Stimulated activated CD8-positive, alpha-beta memory T cell treated with anti-CD3 and anti-CD28 coated beads, Interleukin-4, amount 100 ng/mL, for 4 hours (primary cell): ENCODE data around the gene ZNF653.
A peak's percentile ranks its signal among the peaks of the same experiment; 100 is the strongest.

Experiments
- DNase-seq, 2 donors: peaks; one replicate each; pipeline ENCODE4 v3.0.0-alpha.2; 2020; ENCODE audit warnings: low read depth in 2 of 2, low spot score in 1 of 2

The ZNF653 gene, protein sequence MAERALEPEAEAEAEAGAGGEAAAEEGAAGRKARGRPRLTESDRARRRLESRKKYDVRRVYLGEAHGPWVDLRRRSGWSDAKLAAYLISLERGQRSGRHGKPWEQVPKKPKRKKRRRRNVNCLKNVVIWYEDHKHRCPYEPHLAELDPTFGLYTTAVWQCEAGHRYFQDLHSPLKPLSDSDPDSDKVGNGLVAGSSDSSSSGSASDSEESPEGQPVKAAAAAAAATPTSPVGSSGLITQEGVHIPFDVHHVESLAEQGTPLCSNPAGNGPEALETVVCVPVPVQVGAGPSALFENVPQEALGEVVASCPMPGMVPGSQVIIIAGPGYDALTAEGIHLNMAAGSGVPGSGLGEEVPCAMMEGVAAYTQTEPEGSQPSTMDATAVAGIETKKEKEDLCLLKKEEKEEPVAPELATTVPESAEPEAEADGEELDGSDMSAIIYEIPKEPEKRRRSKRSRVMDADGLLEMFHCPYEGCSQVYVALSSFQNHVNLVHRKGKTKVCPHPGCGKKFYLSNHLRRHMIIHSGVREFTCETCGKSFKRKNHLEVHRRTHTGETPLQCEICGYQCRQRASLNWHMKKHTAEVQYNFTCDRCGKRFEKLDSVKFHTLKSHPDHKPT

DNA sequence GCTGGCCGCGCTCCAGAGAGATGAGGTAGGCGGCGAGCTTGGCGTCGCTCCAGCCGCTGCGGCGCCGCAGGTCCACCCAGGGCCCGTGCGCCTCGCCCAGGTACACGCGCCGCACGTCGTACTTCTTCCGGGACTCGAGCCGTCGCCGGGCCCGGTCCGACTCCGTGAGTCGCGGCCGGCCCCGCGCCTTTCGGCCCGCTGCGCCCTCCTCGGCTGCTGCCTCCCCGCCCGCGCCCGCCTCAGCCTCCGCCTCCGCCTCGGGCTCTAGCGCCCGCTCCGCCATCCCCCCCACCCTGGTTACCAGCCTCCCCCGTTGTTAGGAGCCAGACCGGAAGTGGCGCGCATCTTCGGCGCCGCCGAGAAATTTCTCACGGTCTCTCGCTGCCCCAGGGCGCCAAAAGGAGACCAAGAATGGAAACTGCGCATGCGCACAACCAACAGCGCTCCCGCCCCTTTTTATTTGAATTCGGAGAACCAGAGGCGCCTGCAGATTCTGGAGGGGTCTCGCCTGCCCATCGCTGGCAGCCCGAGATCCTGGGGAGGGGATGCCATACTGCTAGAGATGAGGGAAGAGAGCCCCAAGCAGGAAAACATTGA lies at the start of gene ZNF653:
Gene ZNF653 (minus strand): TSS at position 336 of the 597 bp plus-strand sequence. CDS start 53 bp downstream, at position 283.
- peak; percentile 87 to 89 for DNase-seq

GRCh38 chr19:11555246-11555645 lies 49.6 kb upstream of the ZNF653 start:
- DNase-seq, result no peak

DNA sequence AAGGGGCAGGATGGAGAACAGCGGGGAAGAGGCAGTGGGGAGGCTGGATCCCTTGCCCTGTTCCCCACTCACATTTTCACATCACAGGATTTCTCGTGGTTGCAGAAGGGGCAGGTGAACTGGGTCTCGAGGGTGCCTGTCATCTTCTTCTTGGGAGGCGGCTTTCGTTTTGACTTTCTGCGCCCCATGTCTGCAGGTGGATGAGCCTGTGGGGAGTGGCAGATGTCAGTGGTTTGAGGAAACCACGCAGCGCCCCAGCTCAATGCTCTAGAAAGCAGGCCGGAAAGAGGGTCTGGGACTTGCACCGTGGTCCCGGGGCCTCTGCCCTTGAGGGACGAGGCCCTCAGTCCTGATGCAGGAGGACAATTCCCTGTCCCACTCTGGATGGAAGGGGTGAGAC lies 48.5 kb upstream of the ZNF653 start:
- DNase-seq, result no peak

DNA sequence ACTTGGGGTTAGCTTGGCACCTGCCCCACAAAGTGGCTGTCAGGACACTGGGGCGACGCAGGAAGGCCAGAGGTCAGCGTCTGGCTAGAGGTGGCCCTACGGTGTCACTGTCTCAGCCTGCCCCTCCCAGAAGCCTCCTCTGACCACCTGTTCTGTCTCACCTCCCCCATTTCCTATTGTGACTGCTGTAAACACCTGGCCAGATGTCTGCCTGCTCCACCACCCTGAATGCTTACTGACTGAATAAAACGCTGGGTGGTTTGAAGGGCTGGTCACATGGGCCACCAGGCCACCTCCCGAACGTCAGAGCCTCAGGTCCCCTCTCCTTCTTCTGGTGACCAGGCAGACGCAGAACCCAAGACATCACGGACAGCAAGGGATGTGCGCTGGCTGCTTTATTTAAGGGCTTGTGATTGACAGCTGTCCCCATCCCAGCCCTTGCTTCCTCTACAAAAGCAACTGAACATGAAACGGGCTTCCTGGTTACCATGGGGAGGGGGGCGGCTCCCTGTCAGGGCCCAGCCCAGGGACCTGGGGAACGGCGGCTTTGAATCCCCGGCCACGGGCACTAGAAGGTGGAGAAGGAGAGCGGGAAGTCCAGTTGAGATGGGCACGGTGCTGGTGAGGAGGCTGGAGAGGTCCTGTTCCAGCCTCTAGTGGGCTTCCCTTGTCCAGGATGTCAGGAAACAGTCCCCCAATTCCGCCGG lies 47.2 kb upstream of the ZNF653 start:
- DNase-seq, result no peak

- DNase-seq, result no peak
Measured at GRCh38 chr19:11551603-11552235, 46.1 kb upstream of the ZNF653 start.

GRCh38 chr19:11550265-11550664 lies 44.6 kb upstream of the ZNF653 start:
- DNase-seq, result no peak

DNA sequence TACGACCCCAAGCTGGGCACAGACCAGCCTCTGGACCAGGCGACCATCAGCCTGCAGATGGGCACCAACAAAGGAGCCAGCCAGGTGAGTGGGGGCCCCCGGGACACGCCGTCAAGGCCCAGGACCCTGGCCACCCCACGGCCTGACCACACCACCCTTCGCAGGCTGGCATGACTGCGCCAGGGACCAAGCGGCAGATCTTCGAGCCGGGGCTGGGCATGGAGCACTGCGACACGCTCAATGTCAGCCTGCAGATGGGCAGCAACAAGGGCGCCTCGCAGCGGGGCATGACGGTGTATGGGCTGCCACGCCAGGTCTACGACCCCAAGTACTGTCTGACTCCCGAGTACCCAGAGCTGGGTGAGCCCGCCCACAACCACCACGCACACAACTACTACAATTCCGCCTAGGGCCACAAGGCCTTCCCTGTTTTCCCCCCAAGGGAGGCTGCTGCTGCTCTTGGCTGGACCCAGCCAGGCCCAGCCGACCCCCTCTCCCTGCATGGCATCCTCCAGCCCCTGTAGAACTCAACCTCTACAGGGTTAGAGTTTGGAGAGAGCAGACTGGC lies 43.8 kb upstream of the ZNF653 start:
- no peak for DNase-seq

DNA sequence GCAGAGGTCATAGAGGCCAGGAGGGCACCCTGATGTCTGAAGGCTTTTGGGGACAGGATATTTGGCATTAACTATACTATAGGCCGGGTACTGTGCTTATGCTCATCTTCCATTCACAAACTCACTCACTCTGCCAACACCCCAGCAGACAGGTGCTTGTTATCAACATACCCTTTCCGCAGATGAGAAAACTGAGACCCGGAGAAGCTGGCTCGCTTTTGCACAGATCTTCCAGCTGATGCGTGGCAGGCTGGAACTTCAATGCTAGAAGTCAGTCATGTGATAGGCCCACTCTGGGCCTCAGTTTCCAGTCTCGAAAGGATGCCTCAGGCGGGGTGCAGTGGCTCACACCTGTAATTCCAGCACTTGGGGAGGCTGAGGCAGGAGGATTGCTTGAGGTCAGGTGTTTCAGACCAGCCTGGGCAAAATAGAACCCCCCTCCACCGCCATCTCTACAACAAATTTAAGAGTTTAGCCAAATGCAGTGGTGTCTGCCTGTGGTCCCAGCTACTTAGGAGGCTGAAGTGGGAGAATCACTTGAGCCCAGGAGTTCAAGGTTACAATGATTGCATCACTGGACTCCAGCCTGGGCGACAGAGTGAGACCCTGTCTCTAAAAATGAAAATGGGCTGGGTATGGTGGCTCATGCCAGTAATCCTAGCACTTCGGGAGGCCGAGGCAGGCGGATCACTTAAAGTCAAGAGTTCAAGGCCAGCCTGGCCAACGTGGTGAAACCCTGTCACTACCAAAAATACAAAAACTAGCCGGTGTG lies 42.5 kb upstream of the ZNF653 start:
- no peak for DNase-seq

GRCh38 chr19:11541238-11541637 lies 35.6 kb upstream of the ZNF653 start:
- no peak for DNase-seq

GRCh38 chr19:11540645-11541044 lies 35.0 kb upstream of the ZNF653 start:
- no peak for DNase-seq

DNA sequence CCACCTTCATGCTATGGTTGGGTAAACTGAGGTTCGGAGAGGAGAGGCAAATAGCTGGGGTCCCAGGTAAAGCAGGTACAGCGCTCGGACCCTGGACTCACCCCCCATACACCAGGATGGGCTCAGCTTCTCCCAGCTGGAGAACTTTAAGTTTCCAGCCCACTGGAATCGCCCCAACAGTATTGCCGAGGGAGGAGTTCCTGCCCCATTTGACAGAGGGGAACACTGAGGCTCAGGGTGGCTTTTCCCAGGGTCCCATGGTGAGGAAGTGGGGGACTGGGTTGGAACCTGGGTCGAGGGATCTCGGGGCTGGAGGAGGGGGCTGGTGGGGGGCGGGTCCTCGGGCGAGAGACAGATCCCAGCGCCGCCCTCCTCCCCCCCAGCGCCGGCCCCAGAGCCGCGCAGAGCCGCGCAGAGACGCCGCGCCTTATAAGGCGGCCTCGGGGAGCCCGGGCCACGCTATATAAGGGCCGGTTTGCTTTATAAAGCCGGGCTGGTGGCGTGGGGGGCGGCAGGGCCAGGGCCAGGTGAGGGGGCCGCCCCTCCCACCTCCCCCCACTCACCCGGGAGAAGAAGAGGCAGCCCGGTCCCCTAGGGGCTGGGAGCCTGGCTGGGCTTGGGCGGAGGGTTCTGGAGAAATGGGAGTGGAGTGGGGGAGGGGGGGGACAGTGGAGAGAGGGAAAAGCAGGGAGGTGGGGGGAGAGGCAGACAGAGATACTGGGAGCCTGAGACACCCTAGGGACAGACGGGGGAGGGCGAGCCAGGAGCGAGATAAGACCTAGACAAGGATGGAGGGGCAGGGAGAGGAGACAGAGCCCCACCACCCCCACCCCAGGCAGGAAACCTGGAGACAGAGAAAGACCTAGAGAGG lies 34.1 kb upstream of the ZNF653 start:
- no peak for DNase-seq

- DNase-seq, result no peak
Measured at GRCh38 chr19:11538232-11539036, 32.8 kb upstream of the ZNF653 start, which contains the start of gene CNN1. CNN1 (plus strand) TSS chr19:11538851; CDS start chr19:11538928, 77 bp downstream.

- peak; percentile 50 to 61 for DNase-seq
Measured at GRCh38 chr19:11535792-11536595, 30.4 kb upstream of the ZNF653 start.

DNA sequence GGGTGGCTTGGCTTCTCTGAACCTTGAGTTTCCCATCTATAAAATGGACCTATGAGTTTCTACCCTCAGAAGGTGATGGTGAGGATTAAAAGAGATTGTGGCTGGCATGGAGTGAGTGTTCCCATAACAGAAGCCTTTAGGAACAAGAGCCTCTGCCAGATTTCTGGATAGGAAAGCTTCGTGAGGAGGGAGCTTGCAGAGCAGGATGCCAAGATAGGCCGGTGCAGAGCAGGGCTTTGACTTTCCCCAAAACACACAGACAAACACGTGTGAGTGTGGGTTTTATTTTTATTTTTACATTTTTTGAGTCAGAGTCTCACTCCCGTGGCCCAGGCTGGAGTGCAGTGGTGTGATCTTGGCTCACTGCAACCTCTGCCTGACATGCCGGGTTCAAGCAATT lies 29.3 kb upstream of the ZNF653 start:
- no peak for DNase-seq

GRCh38 chr19:11534538-11534937 lies 28.9 kb upstream of the ZNF653 start:
- DNase-seq, result no peak

DNA sequence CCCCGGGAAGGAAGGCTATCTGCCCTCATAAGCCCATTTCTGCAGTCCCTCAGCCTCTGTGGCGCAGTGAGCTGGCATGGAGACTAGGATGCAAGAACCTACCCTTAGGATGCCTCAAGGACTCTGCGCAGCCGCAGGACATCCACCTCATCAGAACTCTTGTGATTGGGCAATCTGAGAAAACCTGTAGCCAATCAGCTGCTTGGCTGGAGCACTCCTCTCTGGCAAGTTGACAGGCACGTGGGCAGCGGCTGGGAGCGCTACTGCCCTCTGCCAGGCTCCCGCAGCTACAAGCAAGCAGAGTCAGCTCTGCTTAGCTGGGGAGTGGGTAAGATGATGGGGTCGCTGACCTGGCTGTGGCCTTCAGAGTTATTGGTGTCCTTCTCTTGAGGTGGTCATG lies 24.8 kb upstream of the ZNF653 start:
- no peak for DNase-seq
